ENCODE measurements around the gene KCNG3.

GRCh38 chr2:42493468-42494354 lies at the start of gene KCNG3:
- TF ChIP-seq, protein P1, sequence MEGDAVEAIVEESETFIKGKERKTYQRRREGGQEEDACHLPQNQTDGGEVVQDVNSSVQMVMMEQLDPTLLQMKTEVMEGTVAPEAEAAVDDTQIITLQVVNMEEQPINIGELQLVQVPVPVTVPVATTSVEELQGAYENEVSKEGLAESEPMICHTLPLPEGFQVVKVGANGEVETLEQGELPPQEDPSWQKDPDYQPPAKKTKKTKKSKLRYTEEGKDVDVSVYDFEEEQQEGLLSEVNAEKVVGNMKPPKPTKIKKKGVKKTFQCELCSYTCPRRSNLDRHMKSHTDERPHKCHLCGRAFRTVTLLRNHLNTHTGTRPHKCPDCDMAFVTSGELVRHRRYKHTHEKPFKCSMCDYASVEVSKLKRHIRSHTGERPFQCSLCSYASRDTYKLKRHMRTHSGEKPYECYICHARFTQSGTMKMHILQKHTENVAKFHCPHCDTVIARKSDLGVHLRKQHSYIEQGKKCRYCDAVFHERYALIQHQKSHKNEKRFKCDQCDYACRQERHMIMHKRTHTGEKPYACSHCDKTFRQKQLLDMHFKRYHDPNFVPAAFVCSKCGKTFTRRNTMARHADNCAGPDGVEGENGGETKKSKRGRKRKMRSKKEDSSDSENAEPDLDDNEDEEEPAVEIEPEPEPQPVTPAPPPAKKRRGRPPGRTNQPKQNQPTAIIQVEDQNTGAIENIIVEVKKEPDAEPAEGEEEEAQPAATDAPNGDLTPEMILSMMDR (IDR thresholded peaks at IDR 0.05), result no peak
- peak in 1 of 2 donors; percentile 62 for TF ChIP-seq POLR2A (IDR thresholded peaks at IDR 0.05)
